Non-pigmented ciliary epithelial cell (primary cell): ENCODE data around the gene MTFP1.
"Not testable (repeated sequence)": the region's sequence is repeated elsewhere in the genome, so short reads cannot be mapped to it uniquely, and the experiment has no call there.

Experiments used
- DNase-seq: peaks from one replicate; pipeline ENCODE4 v3.0.0-alpha.2; 2010; ENCODE audit warnings: low read depth

MTFP1 gene

DNA sequence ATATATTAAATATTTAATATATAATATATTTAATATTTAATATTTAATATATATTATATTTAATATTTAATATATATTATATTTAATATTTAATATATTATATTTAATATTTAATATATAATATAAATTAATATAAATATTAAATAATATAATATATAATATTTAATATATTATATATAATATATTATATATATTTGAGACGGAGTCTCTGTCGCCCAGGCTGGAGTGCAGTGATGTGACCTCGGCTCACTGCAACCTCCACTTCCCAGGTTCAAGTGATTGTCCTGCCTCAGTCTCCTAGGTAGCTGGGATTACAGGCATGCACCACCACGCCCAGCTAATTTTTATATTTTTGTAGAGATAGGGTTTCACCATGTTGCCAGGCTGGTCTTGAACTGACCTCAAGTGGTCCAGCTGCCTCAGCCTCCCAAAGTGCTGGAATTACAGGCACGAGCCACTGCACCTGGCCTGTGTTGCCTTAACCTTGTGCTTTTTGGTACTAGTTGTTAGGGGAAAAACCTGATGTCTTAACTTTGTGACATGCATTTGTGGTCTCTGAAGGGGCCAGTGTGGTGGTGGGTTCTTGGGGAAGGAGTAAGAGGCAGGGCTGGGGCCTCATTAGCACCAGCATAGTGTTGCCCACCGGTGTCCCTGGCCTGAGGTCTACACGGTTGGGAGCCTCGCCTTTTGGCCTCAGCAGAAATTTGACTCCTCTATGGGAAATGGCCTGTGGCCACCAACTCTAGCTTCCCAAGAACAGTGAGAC is 29.7 kb downstream of the MTFP1 start:
- DNase-seq, result no peak

DNA sequence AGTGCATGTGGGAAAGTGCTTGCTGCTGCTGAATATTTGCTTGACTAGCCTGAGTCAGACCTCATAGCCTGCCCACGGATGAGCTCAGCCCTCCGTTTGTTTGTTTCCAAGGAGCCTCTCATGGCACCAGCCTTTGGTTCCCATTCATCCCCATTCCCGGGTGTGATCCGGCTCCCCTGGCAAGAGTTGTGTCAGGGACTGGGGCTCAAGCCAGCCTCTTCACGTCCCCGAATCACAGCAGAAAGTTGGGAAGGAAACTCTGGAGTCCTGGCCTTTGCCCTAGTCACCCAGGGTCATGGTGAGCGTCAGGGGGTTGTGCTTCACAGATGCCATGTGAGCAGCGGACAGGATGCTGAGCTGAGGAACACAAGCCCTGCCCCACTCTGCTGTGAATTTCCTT is 32.4 kb downstream of the MTFP1 start:
- no peak for DNase-seq

DNA sequence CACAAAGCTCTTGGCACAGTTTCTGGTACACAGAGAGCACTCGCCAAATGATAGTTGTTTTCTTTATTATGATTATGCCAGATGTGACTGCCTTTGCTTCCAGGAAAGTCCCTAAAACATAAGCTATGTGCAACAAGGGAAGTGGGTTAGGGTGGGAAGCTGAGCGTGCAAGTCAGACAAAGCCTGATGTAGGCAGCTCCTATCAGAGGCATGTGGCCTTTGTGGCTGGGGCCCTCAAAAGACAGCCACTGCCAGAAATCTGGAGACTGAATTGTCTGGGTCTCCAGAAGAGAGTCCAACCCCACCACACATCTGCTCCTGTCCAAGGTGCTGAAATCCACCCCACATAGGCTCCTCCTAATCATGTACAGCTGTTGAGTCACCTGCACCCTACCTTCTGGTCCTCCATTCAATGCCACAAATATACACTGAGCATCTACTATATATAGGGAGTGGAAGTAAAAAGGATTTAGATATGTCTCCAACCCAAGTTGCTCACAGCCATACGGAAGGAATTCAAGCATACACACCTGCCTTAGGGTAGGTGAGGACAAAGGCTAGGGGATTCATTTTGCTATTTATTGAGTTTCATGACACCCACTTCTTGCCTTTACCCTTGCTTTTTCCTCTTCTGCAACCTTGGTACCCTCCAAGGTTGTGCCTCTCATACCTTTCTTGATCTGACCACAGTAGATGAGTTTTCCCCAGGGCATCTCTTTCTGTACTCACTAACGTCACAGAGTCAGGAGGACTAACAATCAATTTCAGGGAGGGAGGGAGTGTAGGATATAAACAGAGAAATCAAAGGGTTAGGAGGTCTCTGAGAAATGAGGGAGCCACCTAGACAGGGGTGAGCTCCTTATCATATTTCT is 33.8 kb downstream of the MTFP1 start:
- no peak for DNase-seq

DNA sequence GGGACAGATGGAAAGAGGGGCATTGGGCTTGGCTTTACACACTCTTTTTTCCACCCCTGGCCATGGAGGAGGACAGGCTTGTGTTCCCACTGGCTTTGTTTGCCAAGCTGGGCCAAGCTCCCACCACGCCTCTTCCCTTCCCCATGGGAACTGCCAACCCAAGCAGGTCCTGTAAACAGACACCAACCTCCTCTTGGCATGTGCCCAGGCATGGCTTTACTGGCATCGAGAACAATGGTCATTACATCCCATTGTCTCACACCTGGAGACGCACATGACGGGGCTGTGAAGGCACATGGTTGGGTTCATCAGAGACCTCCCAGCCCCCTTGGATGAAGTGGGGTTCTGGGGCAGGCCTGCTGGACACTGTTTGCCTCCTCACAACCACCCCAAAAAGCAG is 34.6 kb downstream of the MTFP1 start:
- no peak for DNase-seq

DNA sequence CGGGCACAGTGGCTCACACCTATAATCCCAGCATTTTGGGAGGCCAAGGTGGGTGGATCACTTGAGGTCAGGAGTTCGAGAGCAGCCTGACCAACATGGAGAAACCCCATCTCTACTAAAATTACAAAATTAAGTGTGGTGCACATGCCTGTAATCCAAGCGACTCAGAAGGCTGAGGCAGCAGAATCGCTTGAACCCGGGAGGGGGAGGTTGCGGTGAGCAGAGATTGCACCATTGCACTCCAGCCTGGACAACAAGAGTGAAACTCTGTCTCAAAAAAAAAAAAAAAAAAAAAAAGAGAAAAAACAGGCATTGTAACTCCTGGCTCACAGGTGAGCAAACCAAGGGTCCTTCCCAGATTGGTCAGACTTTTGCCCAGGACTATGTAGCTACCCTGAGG is 35.0 kb downstream of the MTFP1 start:
- not testable (repeated sequence) for DNase-seq

DNA sequence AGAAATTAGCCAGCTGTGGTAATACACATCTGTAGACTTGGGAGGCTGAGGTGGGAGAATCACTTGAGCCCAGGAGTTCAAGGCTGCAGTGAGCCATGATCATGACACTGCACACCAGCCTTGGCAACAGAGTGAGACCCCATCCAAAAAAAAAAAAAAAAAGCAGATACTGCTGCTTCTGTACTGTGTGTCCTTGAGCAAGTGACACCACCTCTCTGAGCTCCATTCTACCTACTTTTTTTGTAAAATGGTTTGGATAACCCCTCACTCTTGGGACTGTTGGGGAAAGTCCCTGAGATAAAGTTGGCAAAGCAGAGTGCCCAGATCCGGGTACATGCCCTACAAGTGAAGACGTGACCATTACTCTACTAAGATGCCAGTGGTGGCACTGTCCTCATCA is 43.6 kb downstream of the MTFP1 start:
- no peak for DNase-seq

DNA sequence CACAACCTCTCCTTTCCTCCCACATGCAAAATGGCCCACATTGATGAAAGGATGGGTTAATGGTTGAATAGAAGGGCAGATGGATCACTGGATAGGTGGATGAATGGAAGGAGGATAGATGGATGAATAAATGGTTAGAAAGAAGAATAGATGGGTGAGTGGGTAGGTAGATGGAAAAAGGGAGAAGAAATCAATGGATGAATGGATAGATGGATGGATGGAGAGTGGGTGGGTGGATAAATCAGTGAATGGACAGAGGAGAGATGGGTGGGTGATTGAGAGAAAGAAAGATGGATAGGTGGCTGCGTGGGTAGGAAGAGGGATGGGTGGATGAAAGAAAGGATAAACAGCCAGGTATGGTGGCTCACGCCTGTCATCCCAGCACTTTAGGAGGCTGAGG is 45.1 kb downstream of the MTFP1 start:
- no peak for DNase-seq

DNA sequence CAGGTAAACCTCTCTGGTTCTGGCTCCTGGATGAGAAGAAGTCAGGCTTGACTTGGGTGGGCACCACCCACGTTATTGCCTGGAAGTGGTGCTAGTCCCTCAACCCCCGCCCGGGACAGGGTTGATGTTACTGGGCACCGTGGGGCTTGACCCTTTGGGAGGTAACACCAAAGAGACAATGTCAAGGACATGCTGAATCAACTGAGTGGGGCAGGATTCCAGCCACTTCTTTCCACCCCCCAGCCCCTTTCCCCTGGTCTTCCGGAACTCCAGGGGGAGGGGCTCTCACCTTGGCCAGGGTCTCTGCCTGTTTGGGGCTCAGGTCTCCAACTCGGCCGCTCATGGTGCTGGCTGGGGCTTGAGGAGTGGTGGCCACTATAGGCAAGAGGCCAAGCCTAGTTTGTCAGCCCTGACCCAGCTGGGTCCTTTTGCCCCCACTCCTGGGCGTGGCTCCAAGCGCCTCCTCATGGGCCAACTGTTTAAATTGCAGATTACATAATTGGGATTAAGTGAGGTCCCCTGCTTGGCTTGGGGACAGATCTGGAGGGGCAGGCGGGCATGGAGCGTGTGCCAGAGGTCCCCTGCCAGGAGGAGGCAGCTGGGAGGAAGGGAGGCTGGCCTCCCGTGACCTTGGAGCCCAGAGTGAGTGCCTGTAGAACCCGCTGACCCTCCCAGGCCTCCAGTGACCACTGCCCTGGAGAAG is 46.2 kb downstream of the MTFP1 start, which contains the start of gene SEC14L3:
TSS of gene SEC14L3 (minus strand) at position 402 of the 703 bp plus-strand sequence. CDS start at position 343, 59 bp downstream.
- DNase-seq, result no peak

DNA sequence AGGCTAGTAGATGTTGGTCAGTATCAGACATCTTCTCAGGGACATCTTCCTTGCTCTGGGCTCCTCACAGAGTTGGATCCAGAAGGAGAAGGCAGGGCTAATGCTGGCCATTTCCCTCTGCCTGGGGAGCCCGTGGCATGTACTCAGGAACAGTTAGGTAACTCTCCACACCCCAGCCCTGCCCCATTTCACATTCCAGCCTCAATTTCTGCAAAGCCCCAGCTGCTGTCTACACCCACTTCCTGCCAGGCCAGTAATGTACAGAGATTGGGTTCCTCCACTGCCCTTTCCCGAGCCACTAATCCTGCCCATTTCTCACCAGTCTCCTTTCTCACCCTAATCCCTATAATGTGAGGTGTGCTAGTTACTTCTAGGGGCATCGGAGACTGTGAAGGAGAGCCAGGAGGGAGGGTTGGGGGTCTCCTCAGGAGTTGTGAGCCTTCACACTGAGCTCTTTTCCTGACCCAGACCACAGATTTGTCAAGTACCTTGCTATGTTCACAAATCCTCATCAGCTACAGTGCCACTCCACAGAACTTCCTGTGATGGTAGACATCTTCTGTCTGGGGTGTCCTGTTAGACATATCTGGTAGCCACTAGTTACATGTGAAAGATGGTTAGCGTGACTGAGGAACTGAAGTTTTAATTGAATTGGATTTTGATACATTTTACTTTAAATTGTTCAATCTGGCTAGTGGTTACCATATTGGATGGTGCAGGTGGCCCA is 47.6 kb downstream of the MTFP1 start:
- no peak for DNase-seq

DNA sequence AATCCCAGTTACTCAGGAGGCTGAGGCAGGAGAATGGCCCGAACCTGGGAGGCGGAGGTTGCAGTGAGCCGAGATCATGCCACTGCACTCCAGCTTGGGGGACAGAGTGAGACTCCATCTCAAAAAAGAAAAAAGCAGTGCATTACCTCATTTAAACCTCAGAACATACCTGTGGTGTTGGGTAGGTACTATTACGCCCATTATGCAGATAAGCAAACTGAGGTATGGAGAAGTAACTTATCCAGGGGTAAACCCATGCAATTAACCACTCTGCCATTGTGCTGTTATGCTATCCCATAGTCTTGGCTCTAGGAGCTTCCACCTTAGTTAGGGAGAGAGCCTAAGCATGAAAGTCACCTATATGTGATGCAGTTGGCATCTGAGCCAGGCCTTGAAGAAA is 48.6 kb downstream of the MTFP1 start:
- no peak for DNase-seq

DNA sequence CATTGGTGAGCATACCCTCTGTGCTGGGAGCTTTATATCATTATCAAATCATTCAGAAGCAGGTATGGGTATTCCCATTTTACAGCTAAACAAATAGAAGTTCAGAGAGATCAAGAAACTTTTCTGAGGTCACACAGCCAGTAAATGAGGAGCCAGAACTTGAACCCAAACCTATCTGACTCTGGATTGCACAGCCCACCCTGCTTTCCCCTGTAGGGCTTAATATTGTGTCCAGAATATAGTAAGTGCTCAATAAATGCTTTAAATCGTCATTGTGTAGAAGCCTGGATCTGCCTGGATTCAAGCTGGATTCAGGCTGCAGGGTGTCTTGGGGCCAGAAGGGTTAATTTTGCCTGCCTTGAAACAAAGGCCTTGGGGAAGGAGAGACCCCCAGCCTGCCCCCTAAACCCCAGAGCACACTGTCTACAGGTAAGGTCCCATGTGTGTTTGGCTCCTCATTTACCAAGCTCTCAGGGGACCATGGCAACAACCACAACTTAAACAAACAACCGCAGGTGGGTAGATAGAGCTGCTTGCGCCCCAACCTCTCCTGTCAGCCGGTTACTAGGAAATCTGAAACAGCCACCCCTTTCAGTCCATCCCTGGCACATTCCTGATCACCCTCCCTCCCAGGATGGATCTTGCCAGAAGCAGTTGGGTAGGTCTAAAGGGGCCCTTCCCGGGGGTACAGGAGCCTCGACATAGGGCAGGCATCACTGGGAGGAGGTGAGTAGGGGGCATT is 49.3 kb downstream of the MTFP1 start:
- DNase-seq, result no peak
